Right lobe of liver (tissue), 6 donors: ENCODE results near the gene UBALD2. TPM values are rescaled to one million over a fixed set of nuclear protein-coding genes. Genes with fewer than 3 reads are reported as not detected.

Experiments
- ATAC-seq, 4 donors: fragments of 200-7000 bp; cut with Tn5 transposase; one replicate each; pipeline ENCODE4 v1.9.1; 2020; ENCODE audit warnings: mild to moderate bottlenecking in 4 of 4, moderate library complexity in 4 of 4
- DNase-seq, 3 donors: peaks; one replicate each; pipeline ENCODE4 v3.0.0-alpha.2; 2020
- H3K27ac ChIP-seq, 3 donors: fragments of 200-600 bp; one replicate each; pipeline ENCODE4 v1.8.0; 2022
- H3K27me3 ChIP-seq, 2 donors: fragments of 200-600 bp; one replicate each; pipeline ENCODE4 v1.8.0; 2022
- H3K36me3 ChIP-seq, 4 donors: fragments of 200-600 bp; sonication (generic) in 1 of 4; one replicate each; pipeline versions ENCODE4 v1.5.1 to v1.8.0; 2017 to 2022; ENCODE audit warnings: control low read depth in 1 of 4
- H3K4me1 ChIP-seq, 4 donors: fragments of 200-600 bp; sonication (generic) in 1 of 4; one replicate each; pipeline versions ENCODE4 v1.5.1 to v1.8.0; 2017 to 2022; ENCODE audit warnings: control low read depth in 1 of 4
- H3K4me3 ChIP-seq, 3 donors: fragments of 200-600 bp; one replicate each; pipeline ENCODE4 v1.8.0; 2022
- H3K9me3 ChIP-seq, 4 donors: fragments of 200-600 bp; sonication (generic) in 1 of 4; one replicate each; pipeline versions ENCODE4 v1.5.1 to v1.8.0; 2017 to 2022; ENCODE audit warnings: control low read depth in 1 of 4
- CTCF ChIP-seq, 4 donors: fragments of 200-600 bp in 3 of 4; fragments of 450-650 bp in 1 of 4; IDR thresholded peaks; one replicate each; pipeline versions ENCODE4 v1.5.1 to v1.8.0; 2016 to 2022; ENCODE audit warnings: antibody characterized with exemption in 4 of 4, mild to moderate bottlenecking in 2 of 4
- POLR2A ChIP-seq: fragments of 450-650 bp; IDR thresholded peaks from one replicate; pipeline ENCODE4 v1.6.1; 2017; ENCODE audit warnings: antibody characterized with exemption, mild to moderate bottlenecking
- WGBS: methylation state at CpG from one replicate; pipeline ENCODE4 v1.1.6; 2018; ENCODE audit warnings: low coverage, low lambda C conversion rate; ENCODE audit not compliant: insufficient coverage; ENCODE audit errors: missing lambda C conversion rate; 5-methylcytosine and 5-hydroxymethylcytosine counted together
- intact Hi-C, 2 donors: fragments of 100-400 bp; cut with DNase I; formaldehyde crosslinking; loops; one replicate each; pipeline versions ENCODE4 v1.11.2 to v1.14.1; 2022
- total RNA-seq, 6 experiments: library from RNA; depleted of rRNA in 2 of 6; stranded (reverse); fragments of >200 nt in 2 of 6; fragmentation: NEBNext Ultra II Directional in 3 of 6; extraction: Animal tissue kit (Norgen Biotek cat#: 25700) in 3 of 6; gene quantifications; one replicate each; pipeline versions ENCODE4 v1.1.0 to v1.2.4, GENCODE V29; 2016 to 2023
- donor health status: DM: no; HTN: yes; CAD: no.
- donor health status: DM: no; HTN: no; CAD: no.
- donor health status: DM: no; HTN: no; CAD: no.
- donor health status: DM: no; HTN: yes; CAD: no.
- donor health status: DM: no; HTN: yes; CAD: no.

The UBALD2 gene
- total RNA-seq, 6 experiments from 2014 or later = 7.3 to 17.9 (median 14.5) TPM

- Histone ChIP-seq H3K27ac (no peak overlapping the region), H3K4me1 (no peaks in the 10 kb centered on the region), H3K36me3 (no peaks in the 10 kb centered on the region), H3K27me3 (no peaks in the 10 kb centered on the region), H3K4me3 (no peak overlapping the region), H3K9me3 (no peaks in the 10 kb centered on the region)
- intact Hi-C loops = no loop called here
- no peak for DNase-seq
- WGBS = 91% methylated on average over 2 of the region's 2 CpGs
- TF ChIP-seq CTCF (IDR thresholded peaks at IDR 0.05) (no peak), POLR2A (no peak)
- no peak for ATAC-seq
These were observed 32.8 kb upstream of the UBALD2 start for GRCh38 chr17:76232342-76232741.

- DNase-seq (no peak), ATAC-seq (no peak)
- 90% methylated on average over 4 of the region's 6 CpGs for WGBS
- Histone ChIP-seq H3K9me3 (no peaks in the 10 kb centered on the region), H3K4me1 (no peaks in the 10 kb centered on the region), H3K27me3 (no peaks in the 10 kb centered on the region), H3K27ac (no peak overlapping the region), H3K36me3 (no peaks in the 10 kb centered on the region), H3K4me3 (no peak overlapping the region)
- TF ChIP-seq POLR2A = no peak
- no peak for TF ChIP-seq CTCF (IDR thresholded peaks at IDR 0.05)
- intact Hi-C loops = no loop called here
These were observed 31.4 kb upstream of the UBALD2 start for GRCh38 chr17:76233588-76234353.

- no peaks in the 10 kb centered on the region for H3K9me3 ChIP-seq
- no peak overlapping the region for H3K27ac ChIP-seq
- 76% methylated on average over 5 of the region's 5 CpGs for WGBS
- ATAC-seq (no peak), DNase-seq (no peak)
- H3K27me3 ChIP-seq = no peaks in the 10 kb centered on the region
- H3K4me3 ChIP-seq = no peak overlapping the region
- H3K36me3 ChIP-seq = no peaks in the 10 kb centered on the region
- no peak for TF ChIP-seq CTCF (IDR thresholded peaks at IDR 0.05)
- TF ChIP-seq POLR2A = no peak
- intact Hi-C loops = no loop called here
- no peaks in the 10 kb centered on the region for H3K4me1 ChIP-seq
These were observed 30.8 kb upstream of the UBALD2 start for GRCh38 chr17:76234354-76234679.

GRCh38 chr17:76235883-76236282 is 29.3 kb upstream of the UBALD2 start:
- Histone ChIP-seq H3K4me1 (peaks cover 0 to 6% (median 2%) of the 10 kb centered on the region in 4 donors), H3K27me3 (no peaks in the 10 kb centered on the region), H3K4me3 (no peak overlapping the region), H3K27ac (no peak overlapping the region), H3K36me3 (no peaks in the 10 kb centered on the region), H3K9me3 (no peaks in the 10 kb centered on the region)
- no peak for DNase-seq
- intact Hi-C loops = no loop called here
- TF ChIP-seq POLR2A (no peak), CTCF (IDR thresholded peaks at IDR 0.05) (no peak)
- whole genome bisulfite sequencing = 88% methylated on average over 1 of the region's 2 CpGs
- ATAC-seq = no peak

GRCh38 chr17:76236603-76237002 is 28.5 kb upstream of the UBALD2 start:
- intact Hi-C loops = no loop called here
- H3K4me3 ChIP-seq = no peak overlapping the region
- no peaks in the 10 kb centered on the region for H3K9me3 ChIP-seq
- peaks cover 0 to 9% (median 4%) of the 10 kb centered on the region in 4 donors for H3K4me1 ChIP-seq
- no peaks in the 10 kb centered on the region for H3K27me3 ChIP-seq
- no peaks in the 10 kb centered on the region for H3K36me3 ChIP-seq
- no peak for TF ChIP-seq CTCF (IDR thresholded peaks at IDR 0.05)
- no peak for TF ChIP-seq POLR2A
- ATAC-seq (no peak), DNase-seq (no peak)
- no peak overlapping the region for H3K27ac ChIP-seq
